ENCODE measurements around the gene EZR.

Gene EZR

DNA sequence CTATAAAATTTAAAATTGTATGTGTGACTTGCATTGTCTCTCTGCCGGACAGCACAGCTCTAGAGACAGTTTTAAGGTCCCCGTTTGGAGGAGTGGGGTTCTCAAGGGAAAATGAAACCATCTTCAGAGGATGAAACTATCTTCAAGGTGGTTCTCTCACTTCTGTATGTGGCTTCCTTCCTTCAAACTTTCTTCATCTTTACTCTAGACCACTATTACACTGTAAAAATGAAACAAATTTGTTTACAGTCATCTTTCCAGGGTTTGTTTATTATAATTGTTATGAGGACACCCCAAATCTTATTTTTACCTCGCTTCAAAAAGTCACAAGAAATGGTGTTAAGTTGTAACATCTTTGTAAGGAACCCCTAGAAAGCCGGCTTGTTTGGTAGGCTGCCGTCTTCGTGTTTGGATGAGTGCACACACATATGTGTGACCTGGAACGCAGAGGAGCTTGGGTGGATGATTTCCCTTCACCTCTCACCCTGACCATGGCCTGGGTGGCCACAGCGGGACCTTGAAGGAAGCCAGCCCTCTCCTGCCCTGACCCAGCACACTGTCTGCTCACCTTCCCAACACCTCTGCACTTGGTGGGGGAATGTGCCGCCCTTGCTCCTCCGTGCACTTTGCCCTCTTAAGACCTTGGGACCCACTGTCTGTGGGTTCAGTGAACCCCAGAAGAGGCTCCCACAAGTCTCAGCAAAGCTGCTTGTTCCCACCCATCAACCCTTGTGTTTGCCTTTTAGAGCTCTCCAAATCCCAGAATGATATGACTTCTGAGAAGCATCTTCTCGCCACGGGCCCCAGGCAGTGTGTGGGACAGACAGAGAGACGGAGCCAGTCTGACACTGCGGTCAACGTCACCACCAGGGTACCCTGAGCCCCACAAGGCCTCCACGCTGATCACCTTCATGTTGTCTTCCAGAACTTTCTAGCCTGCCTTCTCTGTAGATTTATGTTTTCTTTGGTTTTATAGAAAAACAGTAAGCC, 101.5 kb downstream of the EZR start:
- DNase-seq, result no peak

All from NCI-H2227 treated with DMSO at 0.1 percent for 48 hours (cell line).